Measurements from ENCODE around the gene NUP37.
"Not testable (repeated sequence)": the region's sequence is repeated elsewhere in the genome, so short reads cannot be mapped to it uniquely, and the experiment has no call there.

Gene NUP37

GRCh38 chr12:102114212-102114611, 5.7 kb downstream of the NUP37 start:
- no peak overlapping the region for H3K4me3 Mint-ChIP-seq
- no peaks in the 10 kb centered on the region for H3K27me3 Mint-ChIP-seq
- H3K4me1 Mint-ChIP-seq (ENCODE audit: low read depth): peaks cover 13% of the 10 kb centered on the region
- H3K36me3 Mint-ChIP-seq: peaks cover 19% of the 10 kb centered on the region
- H3K9me3 Mint-ChIP-seq (ENCODE audit: low read depth): no peaks in the 10 kb centered on the region
- H3K27ac Mint-ChIP-seq: no peak overlapping the region

DNA sequence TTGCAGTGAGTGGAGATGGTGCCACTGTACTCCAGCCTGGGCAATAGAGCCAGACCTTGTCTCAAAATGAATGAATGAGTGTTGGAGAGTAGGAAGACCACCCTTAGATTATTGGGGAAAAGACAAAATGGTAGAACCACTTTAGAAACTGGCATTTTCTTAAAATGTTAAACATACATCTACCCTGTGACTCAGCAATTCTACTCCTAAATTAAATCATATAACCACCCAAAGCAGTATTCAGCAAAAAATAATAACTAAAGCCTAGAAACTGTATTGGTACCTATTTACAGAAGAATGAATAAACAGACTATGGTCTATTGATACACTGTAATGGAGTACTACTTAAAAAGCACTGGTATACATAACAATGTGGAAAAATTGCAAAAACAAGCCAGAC, 9.1 kb downstream of the NUP37 start:
- Mint-ChIP-seq H3K27me3 (no peaks in the 10 kb centered on the region), H3K4me3 (no peak overlapping the region), H3K4me1 (ENCODE audit: low read depth) (peaks cover 4% of the 10 kb centered on the region), H3K27ac (no peak overlapping the region), H3K36me3 (peaks cover 37% of the 10 kb centered on the region), H3K9me3 (ENCODE audit: low read depth) (peaks cover 6% of the 10 kb centered on the region)

GRCh38 chr12:102107970-102108369, 11.9 kb downstream of the NUP37 start:
- Mint-ChIP-seq H3K27me3 (no peaks in the 10 kb centered on the region), H3K4me3 (no peak overlapping the region), H3K4me1 (ENCODE audit: low read depth) (peaks cover 4% of the 10 kb centered on the region), H3K27ac (no peak overlapping the region), H3K36me3 (peaks cover 57% of the 10 kb centered on the region), H3K9me3 (ENCODE audit: low read depth) (peaks cover 6% of the 10 kb centered on the region)

- peaks cover 57% of the 10 kb centered on the region for H3K36me3 Mint-ChIP-seq
- H3K27me3 Mint-ChIP-seq: no peaks in the 10 kb centered on the region
- H3K9me3 Mint-ChIP-seq (ENCODE audit: low read depth): peaks cover 6% of the 10 kb centered on the region
- peaks cover 4% of the 10 kb centered on the region for H3K4me1 Mint-ChIP-seq (ENCODE audit: low read depth)
- H3K4me3 Mint-ChIP-seq: no peak overlapping the region
- no peak overlapping the region for H3K27ac Mint-ChIP-seq
Observed at GRCh38 chr12:102106905-102107304, 13.0 kb downstream of the NUP37 start.

DNA sequence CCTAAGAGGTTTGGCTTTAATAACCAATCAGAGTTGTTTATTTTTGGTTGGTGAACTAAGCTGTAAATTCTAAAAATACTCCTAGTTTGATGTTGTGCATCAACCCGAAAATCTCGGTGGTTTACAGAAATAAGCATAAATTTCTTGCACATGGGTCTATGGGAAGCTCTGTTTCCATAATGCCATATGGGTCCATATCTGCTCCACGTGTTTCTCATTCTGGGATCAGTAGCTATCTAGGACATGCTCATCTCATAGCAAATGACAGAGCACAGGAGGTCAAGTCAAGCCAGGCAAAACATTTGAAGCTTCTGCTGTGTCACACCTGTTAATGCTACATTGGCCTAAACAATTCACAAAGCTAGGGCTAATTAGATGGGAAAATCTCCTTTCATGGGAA, 23.1 kb downstream of the NUP37 start:
- Mint-ChIP-seq H3K4me1 (ENCODE audit: low read depth) (no peaks in the 10 kb centered on the region), H3K9me3 (ENCODE audit: low read depth) (no peaks in the 10 kb centered on the region), H3K27me3 (no peaks in the 10 kb centered on the region), H3K4me3 (no peak overlapping the region), H3K27ac (no peak overlapping the region), H3K36me3 (peaks cover 6% of the 10 kb centered on the region)

DNA sequence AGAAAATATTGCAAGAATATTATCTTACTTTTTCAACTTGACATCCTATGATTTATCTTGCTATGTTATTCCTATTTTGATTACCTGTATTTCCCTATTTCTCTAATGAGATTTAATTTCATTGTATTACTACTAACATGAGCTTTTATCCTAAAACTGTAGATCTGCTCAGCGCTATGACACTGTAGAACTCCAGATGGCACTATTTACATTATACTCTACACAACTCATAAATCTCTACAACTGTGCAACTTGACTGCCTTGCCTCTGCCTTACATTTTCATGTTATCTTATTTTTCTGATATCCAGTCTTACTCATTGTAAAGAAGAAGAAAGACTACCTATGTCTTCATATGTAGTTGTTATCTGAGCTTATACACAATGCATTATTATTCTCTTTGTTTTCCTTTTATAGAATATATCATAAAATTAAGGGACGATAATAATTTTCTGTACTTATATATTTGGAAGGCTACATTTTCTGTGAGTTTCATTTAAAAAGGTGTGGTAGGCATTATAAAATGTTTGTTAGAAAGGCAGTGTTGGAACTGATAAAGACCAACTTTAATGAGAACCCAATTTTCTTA, 24.1 kb downstream of the NUP37 start:
- peaks cover 6% of the 10 kb centered on the region for H3K36me3 Mint-ChIP-seq
- no peaks in the 10 kb centered on the region for H3K4me1 Mint-ChIP-seq (ENCODE audit: low read depth)

GRCh38 chr12:102093319-102093718, 26.6 kb downstream of the NUP37 start:
- H3K9me3 Mint-ChIP-seq (ENCODE audit: low read depth): no peaks in the 10 kb centered on the region
- peaks cover 11% of the 10 kb centered on the region for H3K36me3 Mint-ChIP-seq
- H3K27me3 Mint-ChIP-seq: no peaks in the 10 kb centered on the region
- H3K27ac Mint-ChIP-seq: no peak overlapping the region
- no peak overlapping the region for H3K4me3 Mint-ChIP-seq
- no peaks in the 10 kb centered on the region for H3K4me1 Mint-ChIP-seq (ENCODE audit: low read depth)

More for the DNA sequence above, 24.1 kb downstream of the NUP37 start:
- Mint-ChIP-seq H3K27ac (no peak overlapping the region), H3K4me3 (no peak overlapping the region), H3K27me3 (no peaks in the 10 kb centered on the region), H3K9me3 (ENCODE audit: low read depth) (no peaks in the 10 kb centered on the region)

DNA sequence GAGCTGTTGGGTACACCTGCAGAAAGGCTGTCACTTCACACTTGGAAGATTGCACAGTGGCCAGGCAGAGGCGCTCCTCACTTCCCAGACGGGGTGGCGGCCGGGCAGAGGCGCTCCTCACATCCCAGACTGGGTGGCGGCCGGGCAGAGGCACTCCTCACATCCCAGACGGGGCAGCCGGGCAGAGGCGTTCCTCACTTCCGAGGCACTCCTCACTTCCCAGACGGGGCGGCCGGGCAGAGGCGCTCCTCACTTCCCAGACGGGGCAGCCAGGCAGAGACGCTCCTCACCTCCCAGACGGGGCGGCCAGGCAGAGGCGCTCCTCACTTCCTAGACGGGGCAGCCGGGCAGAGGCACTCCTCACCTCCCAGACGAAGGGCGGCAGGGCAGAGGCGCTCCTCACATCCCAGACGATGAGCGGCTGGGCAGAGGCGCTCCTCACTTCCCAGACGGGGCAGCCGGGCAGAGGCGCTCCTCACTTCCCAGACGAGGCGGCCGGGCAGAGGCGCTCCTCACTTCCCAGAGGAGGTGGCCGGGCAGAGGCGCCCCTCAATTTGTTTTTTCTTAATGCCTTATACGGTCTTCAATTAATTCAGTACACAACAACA, 30.6 kb downstream of the NUP37 start:
- H3K36me3 Mint-ChIP-seq: peaks cover 15% of the 10 kb centered on the region
- not testable (repeated sequence) for H3K4me3 Mint-ChIP-seq; H3K27ac Mint-ChIP-seq; H3K4me1 Mint-ChIP-seq (ENCODE audit: low read depth); H3K27me3 Mint-ChIP-seq; H3K9me3 Mint-ChIP-seq (ENCODE audit: low read depth)

- Mint-ChIP-seq H3K27ac (peak overlapping the region; percentile 4), H3K9me3 (ENCODE audit: low read depth) (no peaks in the 10 kb centered on the region), H3K27me3 (no peaks in the 10 kb centered on the region), H3K36me3 (peaks cover 27% of the 10 kb centered on the region), H3K4me1 (ENCODE audit: low read depth) (no peaks in the 10 kb centered on the region), H3K4me3 (no peak overlapping the region)
Observed at GRCh38 chr12:102080842-102081241, 39.1 kb downstream of the NUP37 start.

DNA sequence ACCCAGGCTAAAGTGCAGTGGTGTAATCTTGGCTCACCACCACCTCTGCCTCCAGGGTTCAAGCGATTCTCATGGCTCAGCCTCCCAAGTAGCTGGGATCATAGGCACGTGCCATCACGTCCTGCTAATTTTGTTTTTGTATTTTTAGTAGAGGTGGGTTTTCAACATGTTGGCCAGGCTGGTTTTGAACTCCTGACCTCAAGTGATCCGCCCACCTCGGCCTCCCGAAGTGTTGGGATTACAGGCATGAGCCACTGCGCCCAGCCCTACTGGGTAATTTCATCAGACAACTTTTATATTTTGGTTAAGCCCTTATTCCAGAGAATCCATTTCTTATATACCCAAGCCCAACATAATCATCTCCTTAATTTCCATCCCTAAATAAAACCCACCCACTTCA, 47.8 kb downstream of the NUP37 start:
- H3K36me3 Mint-ChIP-seq; H3K27ac Mint-ChIP-seq; H3K4me1 Mint-ChIP-seq (ENCODE audit: low read depth); H3K27me3 Mint-ChIP-seq; H3K9me3 Mint-ChIP-seq (ENCODE audit: low read depth); H3K4me3 Mint-ChIP-seq: not testable (repeated sequence)

DNA sequence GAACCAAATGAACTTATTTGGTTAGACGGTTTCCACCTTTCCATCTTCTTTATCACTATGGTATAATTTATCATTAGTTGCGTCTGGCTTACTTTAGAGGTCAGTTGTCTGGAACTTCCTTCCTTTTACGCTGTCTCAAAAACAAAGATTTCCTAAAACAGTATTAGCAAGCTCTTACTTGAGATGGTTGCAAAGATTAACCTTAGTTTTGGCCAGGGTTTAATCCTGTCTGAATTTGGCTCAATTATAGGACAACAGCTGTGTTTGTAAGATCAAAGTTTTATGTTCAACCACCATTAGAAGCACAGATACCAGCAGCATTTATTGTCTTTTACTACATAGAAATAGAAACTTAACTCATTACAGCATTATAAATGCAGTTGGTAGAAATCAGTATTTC, 50.2 kb downstream of the NUP37 start:
- no peaks in the 10 kb centered on the region for H3K4me1 Mint-ChIP-seq (ENCODE audit: low read depth)
- peaks cover 3% of the 10 kb centered on the region for H3K27me3 Mint-ChIP-seq
- no peaks in the 10 kb centered on the region for H3K9me3 Mint-ChIP-seq (ENCODE audit: low read depth)
- H3K36me3 Mint-ChIP-seq: no peaks in the 10 kb centered on the region
- H3K27ac Mint-ChIP-seq: no peak overlapping the region
- no peak overlapping the region for H3K4me3 Mint-ChIP-seq

- Mint-ChIP-seq H3K36me3 (no peaks in the 10 kb centered on the region), H3K9me3 (ENCODE audit: low read depth) (no peaks in the 10 kb centered on the region), H3K27ac (no peak overlapping the region), H3K27me3 (peaks cover 3% of the 10 kb centered on the region), H3K4me1 (ENCODE audit: low read depth) (no peaks in the 10 kb centered on the region), H3K4me3 (no peak overlapping the region)
Observed at GRCh38 chr12:102067574-102068258, 52.2 kb downstream of the NUP37 start.

DNA sequence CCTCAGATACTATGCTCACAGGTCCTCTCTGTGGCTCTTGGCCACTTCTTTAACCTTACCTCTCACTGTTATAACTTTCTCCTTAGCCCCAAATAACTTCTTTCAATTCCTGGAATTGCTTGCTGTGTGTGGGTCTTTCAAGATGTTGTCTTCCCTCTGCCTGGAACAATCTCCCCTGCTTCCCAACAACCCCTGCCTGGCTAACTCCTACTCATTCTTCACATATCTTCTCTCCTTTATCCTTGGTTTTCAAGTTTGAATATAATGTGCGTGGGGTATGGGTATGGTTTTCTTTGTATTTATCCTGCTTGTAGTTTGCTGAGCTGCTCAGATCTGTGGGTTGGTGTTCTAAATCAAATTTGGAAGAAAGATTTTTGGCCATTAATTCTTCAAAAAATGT, 55.4 kb downstream of the NUP37 start:
- Mint-ChIP-seq H3K27ac (no peak overlapping the region), H3K4me1 (ENCODE audit: low read depth) (peaks cover 20% of the 10 kb centered on the region), H3K27me3 (peaks cover 3% of the 10 kb centered on the region), H3K4me3 (no peak overlapping the region), H3K36me3 (no peaks in the 10 kb centered on the region), H3K9me3 (ENCODE audit: low read depth) (no peaks in the 10 kb centered on the region)

DNA sequence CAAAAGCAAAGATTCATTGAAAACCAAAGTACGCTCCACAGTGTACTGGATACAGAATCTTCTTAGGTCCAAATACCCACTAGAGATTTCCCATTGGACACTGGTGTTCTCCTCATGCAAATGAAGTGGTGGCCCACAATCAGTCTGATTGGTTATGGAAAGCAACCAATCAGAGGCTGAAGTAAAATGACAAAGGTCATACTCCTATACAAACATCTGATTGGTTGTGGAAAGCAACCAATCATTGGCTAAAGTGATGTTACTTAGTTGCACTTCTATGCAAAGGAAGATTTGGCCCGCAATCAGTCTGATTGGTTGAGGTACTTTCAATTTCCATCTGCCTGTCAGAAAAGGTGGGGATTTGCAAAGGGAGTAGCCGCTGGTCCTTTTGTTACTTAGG, 56.8 kb downstream of the NUP37 start:
- Mint-ChIP-seq H3K9me3 (ENCODE audit: low read depth) (no peaks in the 10 kb centered on the region), H3K36me3 (peaks cover 5% of the 10 kb centered on the region), H3K27me3 (peaks cover 3% of the 10 kb centered on the region), H3K4me1 (ENCODE audit: low read depth) (peaks cover 31% of the 10 kb centered on the region), H3K27ac (no peak overlapping the region), H3K4me3 (no peak overlapping the region)

- Mint-ChIP-seq H3K27me3 (peaks cover 3% of the 10 kb centered on the region), H3K36me3 (peaks cover 8% of the 10 kb centered on the region), H3K9me3 (ENCODE audit: low read depth) (no peaks in the 10 kb centered on the region), H3K27ac (peak overlapping the region; percentile 98), H3K4me3 (peak overlapping the region; percentile 92), H3K4me1 (ENCODE audit: low read depth) (peaks cover 37% of the 10 kb centered on the region)
Observed at GRCh38 chr12:102062419-102062806, 57.5 kb downstream of the NUP37 start.
